K562 (cell line): Measurements from ENCODE around the gene HAUS5. TPM values are rescaled to one million over a fixed set of nuclear protein-coding genes. Genes with fewer than 3 reads are reported as not detected.
A peak's percentile ranks its signal among the peaks of the same experiment; 100 is the strongest.

Experiments used
- FIP1L1 ChIP-seq: fragments of 200-400 bp; formaldehyde crosslinking; IDR thresholded peaks from 2 replicates; pipeline ENCODE4 v1.6.1; 2018; ENCODE audit warnings: mild to moderate bottlenecking, low read depth, low read length; ENCODE audit not compliant: poor library complexity, severe bottlenecking
- GATA2 ChIP-seq: sonication (generic); formaldehyde crosslinking; IDR thresholded peaks from 2 replicates; pipeline ENCODE4 v1.4.0; 2020; ENCODE audit warnings: mild to moderate bottlenecking, missing genetic modification reagents
- HNRNPH1 ChIP-seq: fragments of 200-400 bp; formaldehyde crosslinking; optimal IDR thresholded peaks from 2 replicates; pipeline ENCODE3; 2017; ENCODE audit warnings: low read depth, mild to moderate bottlenecking, low read length, moderate library complexity
- HOMEZ ChIP-seq: fragments of 250-450 bp; sonication (Bioruptor Pico); IDR thresholded peaks from 2 replicates; pipeline ENCODE4 v1.4.0; 2020; ENCODE audit warnings: mild to moderate bottlenecking, moderate library complexity
- KDM1A ChIP-seq, 2 experiments: fragments of 450-650 bp; IDR thresholded peaks; 2 replicates each; pipeline ENCODE4 v1.6.1; 2016; ENCODE audit warnings: mild to moderate bottlenecking in 2 of 2
- MAZ ChIP-seq, 2 experiments: fragments of 450-650 bp in 1 of 2; sonication (generic) in 1 of 2; formaldehyde crosslinking; IDR thresholded peaks in 1 of 2; conservative IDR thresholded peaks in 1 of 2; 2 replicates each; pipeline versions ENCODE4 v1.4.0 to v1.5.0; 2020; ENCODE audit warnings: mild to moderate bottlenecking in 1 of 2, missing genetic modification reagents in 1 of 2
- NR0B1 ChIP-seq: fragments of 450-650 bp; IDR thresholded peaks from one replicate; pipeline ENCODE4 v1.6.1; 2018; ENCODE audit warnings: mild to moderate bottlenecking, moderate library complexity; ENCODE audit not compliant: partially characterized antibody
- NR2F6 ChIP-seq: fragments of 450-650 bp; formaldehyde crosslinking; IDR thresholded peaks from 2 replicates; pipeline ENCODE4 v1.4.0; 2020; ENCODE audit warnings: mild to moderate bottlenecking
- POLR2G ChIP-seq: fragments of 200-400 bp; formaldehyde crosslinking; IDR thresholded peaks from 2 replicates; pipeline ENCODE4 v1.6.1; 2017; ENCODE audit warnings: low read depth, mild to moderate bottlenecking, antibody characterized with exemption, low read length, moderate library complexity
- SIN3A ChIP-seq, 2 experiments: fragments of 150-350 bp in 1 of 2; IDR thresholded peaks; 2 replicates each; pipeline ENCODE4 v1.6.1; 2011 to 2016; ENCODE audit warnings: borderline replicate concordance in 2 of 2, low read depth in 2 of 2, low read length in 2 of 2, mild to moderate bottlenecking in 2 of 2, moderate library complexity in 2 of 2; ENCODE audit not compliant: control insufficient read depth in 1 of 2
- TAF9B ChIP-seq: fragments of 450-650 bp; IDR thresholded peaks from 2 replicates; pipeline ENCODE4 v1.6.1; 2018; ENCODE audit warnings: mild to moderate bottlenecking; ENCODE audit not compliant: partially characterized antibody
- ZBTB12 ChIP-seq: fragments of 250-450 bp; sonication (Bioruptor Pico); IDR thresholded peaks from 2 replicates; pipeline ENCODE4 v1.4.0; 2020
- polyA plus RNA-seq, 8 experiments: library from polyadenylated mRNA; depleted of rRNA in 4 of 8; stranded (reverse) in 5 of 8; unstranded in 3 of 8; fragments of >200 nt; fragmentation: Nextera tagmentation in 2 of 8; fragmentation: Illumina TruSeq in 1 of 8; extraction: Ambion mirVana in 2 of 8; extraction: Trizol in 1 of 8; gene quantifications; 2 replicates each; pipeline versions ENCODE4 v1.2.1 to v1.2.3, GENCODE V29; 2011 to 2014; ENCODE audit warnings: inconsistent platforms in 1 of 8, missing spikeins in 1 of 8
- total RNA-seq, 7 experiments: library from RNA; depleted of rRNA in 6 of 7; stranded (reverse); fragments of >200 nt in 6 of 7; fragmentation: Illumina TruSeq in 2 of 7; extraction: Trizol in 2 of 7; gene quantifications; 2 replicates each; pipeline versions ENCODE4 v1.2.1 to v1.2.3, GENCODE V29; 2011 to 2021; ENCODE audit warnings: low replicate concordance in 1 of 7
- TF ChIP-seq, protein P1 (sequence below): sonication (generic); formaldehyde crosslinking; IDR thresholded peaks from 2 replicates; pipeline ENCODE4 v1.8.0; 2022; ENCODE audit warnings: missing genetic modification reagents, mild to moderate bottlenecking, moderate library complexity, borderline replicate concordance
- TF ChIP-seq, protein P2 (sequence below): fragments of 250-450 bp; sonication (Bioruptor Pico); IDR thresholded peaks from 2 replicates; pipeline ENCODE4 v1.4.0; 2020; ENCODE audit warnings: mild to moderate bottlenecking, moderate library complexity, borderline replicate concordance
- TF ChIP-seq, protein P3 (sequence below): fragments of 450-650 bp; IDR thresholded peaks from 2 replicates; pipeline ENCODE4 v1.6.1; 2016; ENCODE audit warnings: borderline replicate concordance

Gene HAUS5
- total and polyA plus RNA-seq, 9 of the 15 experiments (the other 6 are each of a cell fraction or from before 2014, with no cell fraction given), result 3.5 to 41.3 (median 14.2) TPM

DNA sequence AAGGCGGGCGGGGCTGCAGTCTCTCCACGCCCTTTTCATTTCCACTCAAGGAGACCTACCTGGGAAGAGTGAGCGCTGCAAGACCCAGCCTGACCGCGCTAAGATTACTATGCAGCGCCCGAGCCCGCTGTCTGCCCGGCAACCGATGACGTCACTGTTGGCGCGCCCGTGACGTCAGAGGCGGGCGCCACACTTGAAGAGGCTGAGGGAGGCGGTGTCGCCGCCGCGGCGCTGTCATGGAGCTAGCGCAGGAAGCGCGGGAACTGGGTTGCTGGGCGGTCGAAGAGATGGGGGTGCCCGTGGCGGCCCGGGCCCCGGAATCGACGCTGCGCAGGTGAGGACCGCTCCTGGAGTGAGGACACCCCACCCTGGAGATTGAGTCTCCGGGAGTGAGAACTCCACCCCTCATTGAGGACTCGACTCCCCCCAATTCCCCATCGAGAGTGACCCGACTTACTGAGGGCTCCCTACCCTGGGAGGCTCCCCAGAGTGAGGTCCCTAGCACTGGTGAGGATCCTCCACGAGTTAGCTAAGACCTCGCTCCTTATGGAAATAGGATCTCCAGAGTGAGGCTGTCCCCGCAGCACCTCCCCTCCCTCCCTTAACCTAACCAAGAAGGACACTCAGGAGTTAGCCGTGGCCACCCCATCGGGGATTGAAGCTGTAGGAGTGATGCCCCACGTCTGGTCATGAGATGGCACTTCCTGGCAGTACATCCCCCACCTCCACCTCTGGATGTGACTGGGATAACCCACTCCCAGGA, at the start of gene HAUS5 (continued):
- no peak for TF ChIP-seq NR0B1
- TF ChIP-seq, protein P1, sequence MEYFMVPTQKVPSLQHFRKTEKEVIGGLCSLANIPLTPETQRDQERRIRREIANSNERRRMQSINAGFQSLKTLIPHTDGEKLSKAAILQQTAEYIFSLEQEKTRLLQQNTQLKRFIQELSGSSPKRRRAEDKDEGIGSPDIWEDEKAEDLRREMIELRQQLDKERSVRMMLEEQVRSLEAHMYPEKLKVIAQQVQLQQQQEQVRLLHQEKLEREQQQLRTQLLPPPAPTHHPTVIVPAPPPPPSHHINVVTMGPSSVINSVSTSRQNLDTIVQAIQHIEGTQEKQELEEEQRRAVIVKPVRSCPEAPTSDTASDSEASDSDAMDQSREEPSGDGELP (CRISPR knock-in tag), result peak; percentile 84
- TF ChIP-seq ZBTB12, result peak; percentile 100
- 0 out of 2 replicates have a peak, but pooled peaks have one; percentile 23 for TF ChIP-seq NR2F6 (CRISPR knock-in tag)
- peak; percentile 76 to 89; a peak in 2 of 4 replicates for TF ChIP-seq SIN3A (IDR thresholded peaks at IDR 0.05; ENCODE audit: borderline replicate concordance in 2 of 2, control insufficient read depth in 1 of 2, low read depth in 2 of 2, low read length in 2 of 2)
- TF ChIP-seq HOMEZ, result peak; percentile 72; the same call in 1 of the 2 replicates
- TF ChIP-seq GATA2 (CRISPR knock-in tag), result no peak
- TF ChIP-seq KDM1A (IDR thresholded peaks at IDR 0.05), result no peak
- peak; percentile 96 for TF ChIP-seq POLR2G
- TF ChIP-seq MAZ (CRISPR knock-in tag; conservative IDR thresholded peaks at IDR 0.05 in 1 of 2, IDR thresholded peaks at IDR 0.05 in 1 of 2), result peak; percentile 68 to 78; a peak in 2 of 4 replicates
- TF ChIP-seq, protein P2, sequence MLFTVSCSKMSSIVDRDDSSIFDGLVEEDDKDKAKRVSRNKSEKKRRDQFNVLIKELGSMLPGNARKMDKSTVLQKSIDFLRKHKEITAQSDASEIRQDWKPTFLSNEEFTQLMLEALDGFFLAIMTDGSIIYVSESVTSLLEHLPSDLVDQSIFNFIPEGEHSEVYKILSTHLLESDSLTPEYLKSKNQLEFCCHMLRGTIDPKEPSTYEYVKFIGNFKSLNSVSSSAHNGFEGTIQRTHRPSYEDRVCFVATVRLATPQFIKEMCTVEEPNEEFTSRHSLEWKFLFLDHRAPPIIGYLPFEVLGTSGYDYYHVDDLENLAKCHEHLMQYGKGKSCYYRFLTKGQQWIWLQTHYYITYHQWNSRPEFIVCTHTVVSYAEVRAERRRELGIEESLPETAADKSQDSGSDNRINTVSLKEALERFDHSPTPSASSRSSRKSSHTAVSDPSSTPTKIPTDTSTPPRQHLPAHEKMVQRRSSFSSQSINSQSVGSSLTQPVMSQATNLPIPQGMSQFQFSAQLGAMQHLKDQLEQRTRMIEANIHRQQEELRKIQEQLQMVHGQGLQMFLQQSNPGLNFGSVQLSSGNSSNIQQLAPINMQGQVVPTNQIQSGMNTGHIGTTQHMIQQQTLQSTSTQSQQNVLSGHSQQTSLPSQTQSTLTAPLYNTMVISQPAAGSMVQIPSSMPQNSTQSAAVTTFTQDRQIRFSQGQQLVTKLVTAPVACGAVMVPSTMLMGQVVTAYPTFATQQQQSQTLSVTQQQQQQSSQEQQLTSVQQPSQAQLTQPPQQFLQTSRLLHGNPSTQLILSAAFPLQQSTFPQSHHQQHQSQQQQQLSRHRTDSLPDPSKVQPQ (CRISPR knock-in tag), result 0 out of 2 replicates have a peak, but pooled peaks have one; percentile 49
- TF ChIP-seq HNRNPH1, result no peak
- peak; percentile 66 for TF ChIP-seq FIP1L1
- peak; percentile 68 for TF ChIP-seq TAF9B
- TF ChIP-seq, protein P3, sequence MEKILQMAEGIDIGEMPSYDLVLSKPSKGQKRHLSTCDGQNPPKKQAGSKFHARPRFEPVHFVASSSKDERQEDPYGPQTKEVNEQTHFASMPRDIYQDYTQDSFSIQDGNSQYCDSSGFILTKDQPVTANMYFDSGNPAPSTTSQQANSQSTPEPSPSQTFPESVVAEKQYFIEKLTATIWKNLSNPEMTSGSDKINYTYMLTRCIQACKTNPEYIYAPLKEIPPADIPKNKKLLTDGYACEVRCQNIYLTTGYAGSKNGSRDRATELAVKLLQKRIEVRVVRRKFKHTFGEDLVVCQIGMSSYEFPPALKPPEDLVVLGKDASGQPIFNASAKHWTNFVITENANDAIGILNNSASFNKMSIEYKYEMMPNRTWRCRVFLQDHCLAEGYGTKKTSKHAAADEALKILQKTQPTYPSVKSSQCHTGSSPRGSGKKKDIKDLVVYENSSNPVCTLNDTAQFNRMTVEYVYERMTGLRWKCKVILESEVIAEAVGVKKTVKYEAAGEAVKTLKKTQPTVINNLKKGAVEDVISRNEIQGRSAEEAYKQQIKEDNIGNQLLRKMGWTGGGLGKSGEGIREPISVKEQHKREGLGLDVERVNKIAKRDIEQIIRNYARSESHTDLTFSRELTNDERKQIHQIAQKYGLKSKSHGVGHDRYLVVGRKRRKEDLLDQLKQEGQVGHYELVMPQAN, result peak; percentile 87
